ENCODE data around the gene SEMA3E.

DNA sequence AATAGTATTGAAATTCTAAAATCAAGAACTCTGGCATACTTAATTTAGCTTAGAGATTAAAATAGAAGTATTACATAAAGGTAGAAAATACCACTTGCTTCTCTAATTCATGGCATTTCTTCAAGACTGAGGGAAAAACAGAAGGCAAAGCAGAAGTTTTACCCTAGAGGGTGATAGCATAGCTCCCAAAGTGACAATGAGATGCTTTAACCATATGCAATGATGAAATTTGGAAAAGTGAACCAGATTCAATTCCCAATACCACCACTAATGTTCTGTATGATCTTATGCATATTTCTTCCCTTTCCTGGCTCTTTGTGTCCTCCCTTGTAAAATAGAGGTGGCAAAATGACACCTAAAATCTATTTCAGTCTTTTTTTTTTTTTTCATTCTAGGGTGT lies 260.5 kb downstream of the SEMA3E start:
- TF ChIP-seq EZH2phosphoT487 (IDR thresholded peaks at IDR 0.05; ENCODE audit: insufficient read depth, low read depth) (no peak), EZH2 (IDR thresholded peaks at IDR 0.05; ENCODE audit: insufficient read depth, poor library complexity, severe bottlenecking) (no peak)
